HG02571 (cell line): ENCODE results near the gene PIF1.
"Not testable (repeated sequence)": the region's sequence is repeated elsewhere in the genome, so short reads cannot be mapped to it uniquely, and the experiment has no call there.

ENCODE experiments used
- ATAC-seq: cut with Tn5 transposase; IDR thresholded peaks from one replicate; pipeline ENCODE4 v1.9.1; 2021; ENCODE audit warnings: mild to moderate bottlenecking, moderate library complexity; ENCODE audit not compliant: unreplicated experiment

The PIF1 gene

DNA sequence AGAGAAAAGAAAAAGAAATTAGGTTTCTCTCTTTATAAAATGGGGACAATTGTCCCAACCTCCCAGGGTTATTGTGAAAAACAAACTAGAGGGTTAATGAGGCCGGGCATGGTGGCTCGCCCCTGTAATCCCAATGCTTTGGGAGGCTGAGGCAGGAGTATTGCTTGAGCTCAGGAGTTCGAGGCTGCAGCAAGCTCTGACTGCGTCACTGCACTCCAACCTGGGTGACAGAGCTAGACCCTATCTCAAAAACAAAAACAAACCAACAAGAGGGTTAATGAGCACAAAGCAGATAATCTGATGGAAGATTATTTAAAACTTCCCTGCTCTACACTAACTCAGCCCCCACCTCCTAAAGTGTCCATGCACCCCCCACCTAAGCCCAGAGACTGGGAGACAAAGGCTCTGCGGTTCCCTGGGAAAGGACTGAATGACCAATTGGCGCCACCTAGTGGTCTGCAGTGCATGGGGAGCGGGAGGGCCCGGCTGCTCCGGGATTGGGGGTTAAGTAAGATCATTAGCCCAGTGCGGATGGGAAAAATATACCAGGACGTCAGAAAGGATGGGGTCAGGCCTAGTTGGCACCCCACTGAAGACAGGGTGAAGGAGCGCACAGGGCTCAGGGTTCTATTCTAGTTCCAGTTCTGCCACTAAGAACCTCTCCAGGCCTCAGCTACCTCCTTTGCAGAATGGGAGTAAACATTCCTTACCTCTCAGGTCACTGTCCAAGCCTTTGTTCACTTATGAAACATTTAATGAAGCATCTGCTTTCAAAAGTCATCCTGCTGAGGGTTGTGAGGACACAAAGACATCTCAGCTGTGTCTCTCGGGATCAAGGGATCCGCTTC lies 15.6 kb downstream of the PIF1 start:
- no peak for ATAC-seq

DNA sequence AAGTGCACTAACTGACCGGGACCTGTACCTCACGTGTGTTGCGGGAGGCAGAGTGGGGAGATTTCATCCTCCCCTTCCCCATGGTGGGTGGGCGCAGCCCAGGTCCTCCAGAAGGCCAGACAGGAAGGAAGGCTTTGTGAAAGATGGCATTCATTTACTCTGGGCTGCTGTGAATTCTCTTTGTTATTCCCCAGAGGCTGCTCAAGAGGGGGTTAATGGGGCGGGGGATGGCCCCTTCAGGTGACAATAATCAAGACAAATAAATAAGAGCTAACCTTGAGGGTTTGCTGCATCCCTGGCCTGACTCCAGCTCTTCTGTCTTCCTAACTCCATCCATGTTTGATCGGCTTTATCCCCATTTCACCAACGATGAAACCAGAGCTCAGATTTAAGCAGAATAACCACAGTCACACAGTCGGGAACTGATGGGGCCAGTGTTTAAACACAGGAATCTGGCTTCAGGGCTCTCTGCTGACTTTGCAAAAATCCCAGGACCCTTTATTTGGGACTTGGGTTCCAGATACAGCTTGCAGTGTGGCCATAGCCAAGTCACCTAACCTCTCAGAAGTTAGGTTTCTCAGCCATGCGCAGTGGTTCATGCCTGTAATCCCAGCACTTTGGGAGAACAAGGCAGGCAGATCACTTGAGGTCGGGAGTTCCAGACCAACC lies 16.5 kb downstream of the PIF1 start:
- ATAC-seq, result no peak

DNA sequence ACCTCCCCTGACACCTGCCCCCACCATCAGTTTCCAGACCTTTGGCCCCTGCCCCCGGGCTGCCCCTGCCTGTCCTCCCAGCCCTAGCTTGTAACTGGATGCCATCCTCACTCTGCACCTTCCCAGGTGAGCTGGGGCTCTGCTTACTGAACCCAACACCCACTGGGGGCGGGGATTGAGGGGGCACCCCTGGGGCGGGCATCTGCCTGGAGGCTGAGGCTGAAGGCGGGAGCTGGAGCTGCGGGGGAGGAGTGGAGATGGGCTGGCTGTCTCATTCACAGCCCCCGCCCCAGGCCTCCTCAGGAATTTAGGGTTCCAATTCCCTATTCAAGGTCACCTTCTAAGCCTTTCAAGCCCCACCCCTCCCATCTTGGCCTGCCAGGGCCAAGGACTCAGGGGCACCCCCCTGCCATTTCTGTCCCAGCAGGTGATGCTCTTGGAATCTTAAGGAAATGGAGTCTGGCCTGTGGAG lies 17.7 kb downstream of the PIF1 start:
- no peak for ATAC-seq

DNA sequence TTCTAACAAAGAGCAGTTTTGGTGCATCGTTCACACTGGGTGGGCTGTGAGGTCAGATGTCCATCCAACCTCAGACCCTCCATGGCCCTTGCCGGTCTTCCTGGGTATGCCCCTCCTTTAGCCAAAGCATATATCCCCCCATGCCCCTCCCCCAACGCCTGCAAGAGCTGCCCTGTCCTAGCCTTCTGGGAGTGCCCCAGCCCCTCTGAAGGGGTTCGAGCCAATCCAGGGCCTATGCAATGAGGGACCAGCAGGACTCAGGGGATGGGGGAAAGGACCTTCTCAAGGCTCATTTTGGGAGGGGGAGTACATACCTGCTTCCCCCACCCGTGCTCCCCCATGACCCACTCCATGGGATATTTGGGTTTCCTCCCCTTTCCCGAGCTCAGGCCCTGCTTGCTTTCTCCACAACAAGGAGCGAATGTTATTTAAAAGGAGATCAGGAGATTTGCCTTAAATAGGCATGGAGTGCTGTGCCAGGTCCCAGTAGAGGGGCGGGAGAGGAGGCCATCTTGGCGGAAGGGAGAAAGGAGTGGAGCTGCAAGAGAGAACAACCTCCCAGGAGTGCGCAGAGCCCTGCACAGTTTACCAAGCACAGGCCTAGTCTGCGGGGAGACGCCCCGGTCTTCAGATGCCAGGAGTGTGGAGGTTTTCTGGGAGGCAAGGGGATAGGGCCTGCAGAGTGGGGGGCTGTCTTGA lies 18.2 kb downstream of the PIF1 start:
- ATAC-seq, result no peak

DNA sequence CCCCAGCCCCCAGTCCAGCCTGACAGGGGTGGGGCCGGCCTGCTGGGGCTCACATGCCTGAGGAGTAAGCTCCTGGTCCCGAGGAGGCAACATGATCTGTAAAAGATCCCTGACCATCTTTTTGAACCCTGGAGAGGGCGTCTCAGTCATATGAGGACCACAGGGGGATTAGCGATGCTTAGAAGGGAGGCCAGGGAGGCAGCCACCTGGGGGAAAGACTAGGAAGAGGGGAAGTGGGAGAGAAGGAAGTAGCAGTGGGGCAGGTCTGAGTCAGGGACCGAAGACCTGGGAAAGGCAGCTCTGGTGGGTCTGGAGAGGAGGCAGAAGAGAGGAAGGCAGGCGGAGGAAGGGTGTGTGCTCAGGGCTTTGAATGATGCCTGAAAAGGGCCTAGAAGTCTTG lies 18.9 kb downstream of the PIF1 start:
- no peak for ATAC-seq

DNA sequence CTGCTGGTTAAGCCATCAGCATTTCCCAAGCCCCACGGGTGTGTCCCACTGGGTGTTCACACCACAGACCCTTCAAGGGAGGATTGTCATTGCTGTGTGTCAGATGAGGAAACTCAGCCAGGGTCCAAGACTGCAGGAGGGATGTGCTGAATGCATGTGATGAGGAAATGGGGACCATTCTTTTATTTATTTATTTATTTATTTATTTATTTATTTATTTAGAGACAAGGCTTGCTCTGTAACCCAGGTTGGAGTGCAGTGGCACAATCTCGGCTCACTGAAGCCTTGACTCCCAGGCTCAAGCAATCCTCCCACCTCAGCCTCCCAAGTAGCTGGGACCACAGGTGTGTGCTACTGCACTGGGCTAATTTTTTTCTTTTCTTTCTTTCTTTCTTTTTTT lies 20.8 kb downstream of the PIF1 start:
- no peak for ATAC-seq

DNA sequence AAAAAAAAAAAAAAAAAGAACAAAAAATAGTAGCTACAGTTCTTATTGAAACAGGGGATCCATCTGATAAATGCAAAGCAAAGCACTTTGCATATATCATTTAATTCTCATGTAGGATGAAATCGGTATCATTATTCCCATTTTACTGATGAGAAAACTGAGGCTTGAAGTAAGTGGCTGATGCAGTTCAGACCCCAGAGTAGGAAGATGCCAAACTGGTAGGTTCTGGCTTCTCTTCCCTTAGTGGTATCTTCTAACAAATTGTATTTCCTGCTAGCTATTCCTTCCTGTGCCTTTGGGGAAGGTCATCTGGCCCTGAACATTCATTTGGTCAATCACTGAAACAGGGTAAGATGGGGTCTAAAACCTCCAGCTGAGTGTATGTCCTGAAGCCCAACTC lies 21.9 kb downstream of the PIF1 start:
- ATAC-seq, result no peak

DNA sequence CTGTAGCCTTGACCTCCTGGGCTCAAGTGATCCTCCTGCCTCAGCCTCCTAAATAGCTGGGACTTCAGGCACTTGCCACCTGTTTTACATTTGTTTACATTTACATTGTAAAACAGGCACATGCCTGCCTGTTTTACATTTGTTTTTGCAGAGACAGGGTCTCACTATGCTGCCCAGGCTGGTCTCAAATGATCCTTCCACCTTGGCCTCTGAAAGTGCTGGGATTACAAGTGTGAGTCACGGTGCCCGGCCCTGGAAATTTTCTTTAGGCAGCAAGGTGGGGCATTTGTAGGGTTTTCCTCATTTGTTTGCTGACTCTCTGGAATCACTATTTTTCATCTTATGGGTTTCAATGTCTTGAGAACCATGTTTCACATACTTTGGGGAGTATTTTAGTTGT lies 25.0 kb downstream of the PIF1 start:
- ATAC-seq, result no peak

DNA sequence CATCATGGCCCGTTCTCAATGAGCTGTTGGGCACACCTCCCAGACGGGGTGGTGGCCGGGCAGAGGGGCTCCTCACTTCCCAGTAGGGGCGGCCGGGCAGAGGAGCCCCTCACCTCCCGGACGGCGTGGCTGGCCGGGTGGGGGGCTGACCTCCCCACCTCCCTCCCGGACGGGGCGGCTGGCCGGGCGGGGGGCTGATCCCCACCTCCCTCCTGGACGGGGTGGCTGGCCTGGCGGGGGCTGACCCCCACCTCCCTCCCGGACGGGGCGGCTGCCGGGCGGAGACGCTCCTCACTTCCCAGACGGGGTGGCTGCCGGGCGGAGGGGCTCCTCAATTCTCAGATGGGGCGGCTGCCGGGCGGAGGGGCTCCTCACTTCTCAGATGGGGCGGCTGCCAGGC lies 26.5 kb downstream of the PIF1 start:
- not testable (repeated sequence) for ATAC-seq

DNA sequence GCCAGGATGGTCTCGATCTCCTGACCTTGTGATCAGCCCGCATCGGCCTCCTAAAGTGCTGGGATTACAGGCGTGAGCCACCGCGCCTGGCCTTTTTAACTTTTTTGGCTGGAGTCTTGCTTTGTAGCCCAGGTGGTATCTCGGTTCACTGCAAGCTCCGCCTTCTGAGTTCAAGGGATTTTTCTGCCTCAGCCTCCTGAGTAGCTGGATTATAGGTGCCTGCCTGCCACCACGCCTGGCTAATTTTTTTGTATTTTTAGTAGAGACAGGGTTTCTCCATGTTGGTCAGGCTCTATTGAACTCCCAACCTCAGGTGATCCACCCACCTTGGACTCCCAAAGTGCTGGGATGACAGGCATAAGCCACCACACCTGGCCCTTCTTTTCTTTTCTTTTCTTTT lies 29.5 kb downstream of the PIF1 start:
- ATAC-seq, result not testable (repeated sequence)

DNA sequence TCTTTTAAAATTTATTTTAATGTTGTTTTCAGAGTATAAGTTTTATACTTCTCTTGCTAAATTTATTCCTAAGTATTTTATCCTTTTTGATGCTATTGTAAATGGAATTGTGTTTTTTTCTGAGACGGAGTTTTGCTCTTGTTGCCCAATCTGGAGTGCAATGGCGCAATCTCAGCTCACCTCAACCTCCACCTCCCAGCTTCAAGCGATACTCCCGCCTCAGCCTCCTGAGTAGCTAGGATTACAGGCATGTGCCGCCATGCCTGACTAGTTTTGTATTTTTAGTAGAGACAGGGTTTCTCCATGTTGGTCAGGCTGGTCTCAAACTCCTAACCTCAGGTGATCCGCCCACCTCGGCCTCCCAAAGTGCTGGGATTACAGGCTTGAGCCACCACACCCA lies 30.1 kb downstream of the PIF1 start:
- ATAC-seq, result not testable (repeated sequence)

DNA sequence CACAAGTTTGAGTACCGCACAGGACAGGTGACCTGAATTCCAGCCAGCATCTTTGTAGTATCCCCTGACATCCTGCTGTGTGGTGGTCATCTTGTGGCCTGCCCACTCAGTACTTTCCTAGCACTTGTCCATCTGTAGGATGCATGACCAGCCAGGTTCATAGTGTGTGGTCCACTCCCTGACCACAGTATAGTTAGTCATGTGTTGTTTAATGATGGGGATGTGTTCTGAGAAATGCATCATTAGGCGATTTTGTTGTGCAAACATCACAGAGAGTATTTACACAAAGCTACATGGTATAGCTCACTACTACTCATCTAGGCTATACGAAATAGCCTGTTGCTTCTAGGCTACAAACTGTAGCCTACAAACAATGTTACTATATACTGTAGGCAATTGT lies 33.2 kb downstream of the PIF1 start:
- ATAC-seq, result no peak

DNA sequence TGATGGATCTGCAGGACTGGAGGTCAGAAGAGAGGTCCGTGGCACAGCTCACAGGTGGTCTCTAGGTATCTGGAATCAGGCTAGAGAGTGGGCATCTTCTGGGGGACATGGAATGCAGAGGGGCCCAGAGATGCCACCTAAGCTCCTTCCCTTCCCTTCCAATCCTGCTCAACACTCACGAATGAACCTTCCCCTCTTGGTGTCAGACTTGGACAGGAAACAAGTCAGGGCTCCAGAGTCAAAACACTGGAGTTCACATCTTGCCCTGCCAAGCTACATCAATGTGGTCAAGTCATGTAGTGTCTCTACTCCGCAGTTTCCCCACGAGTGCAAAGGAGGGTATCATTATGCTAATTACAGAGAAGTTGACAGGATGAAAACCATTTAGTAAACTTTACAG lies 34.0 kb downstream of the PIF1 start:
- ATAC-seq, result no peak

DNA sequence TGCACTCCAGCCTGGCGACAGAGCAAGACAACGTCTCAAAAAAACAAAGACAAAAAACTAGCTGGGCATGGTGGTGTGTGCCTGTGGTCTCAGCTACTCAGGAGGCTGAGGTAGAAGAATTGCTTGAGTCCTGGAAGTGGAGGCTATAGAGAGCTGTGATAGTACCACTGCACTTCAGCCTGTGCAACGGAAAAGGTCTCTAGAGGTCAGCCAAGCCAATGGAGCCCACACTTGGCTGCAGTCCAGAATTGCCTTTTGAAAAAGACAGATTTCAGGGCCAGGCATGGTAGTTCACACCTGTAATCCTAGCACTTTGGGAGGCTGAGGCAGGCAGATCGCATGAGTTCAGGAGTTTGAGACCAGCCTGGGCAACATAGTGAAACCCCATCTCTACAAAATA lies 41.7 kb downstream of the PIF1 start:
- no peak for ATAC-seq

DNA sequence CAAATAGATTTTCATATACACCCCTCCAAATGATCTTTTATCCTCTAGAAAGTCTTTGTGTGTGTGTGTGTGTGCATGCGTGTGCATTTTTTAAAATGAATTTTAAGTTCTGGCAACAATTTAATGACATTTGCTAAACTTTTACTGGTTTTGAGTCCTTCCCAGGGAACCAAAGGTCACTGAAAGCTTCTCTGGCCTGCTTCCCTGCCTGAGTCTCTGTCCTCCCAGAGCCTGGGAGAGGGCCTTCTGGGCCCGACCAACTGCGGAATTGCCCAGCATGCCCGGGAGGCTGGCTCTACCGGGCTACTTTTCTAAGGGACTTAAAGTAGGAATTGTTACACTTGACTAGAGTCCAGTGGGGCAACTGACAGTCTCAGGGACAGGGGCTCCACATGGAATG lies 42.7 kb downstream of the PIF1 start:
- ATAC-seq, result no peak

DNA sequence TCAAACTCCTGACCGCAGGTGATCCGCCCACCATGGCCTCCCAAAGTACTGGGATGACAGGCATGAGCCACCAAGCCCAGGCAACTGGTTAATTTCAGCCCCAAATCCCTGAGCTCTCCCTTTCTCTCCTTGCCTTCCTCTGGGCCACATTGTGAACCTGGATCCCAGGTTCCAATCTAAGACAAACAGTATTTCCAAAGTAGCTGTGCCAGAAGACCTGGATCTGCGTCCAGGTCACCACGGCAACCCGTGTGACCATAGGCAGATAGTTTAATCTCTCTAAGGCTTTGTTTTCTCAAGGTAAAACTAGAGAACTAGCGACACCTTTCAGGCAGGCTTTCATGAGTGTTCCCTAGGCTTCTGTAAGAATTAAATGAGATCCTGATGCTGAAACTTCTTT lies 44.1 kb downstream of the PIF1 start:
- no peak for ATAC-seq

DNA sequence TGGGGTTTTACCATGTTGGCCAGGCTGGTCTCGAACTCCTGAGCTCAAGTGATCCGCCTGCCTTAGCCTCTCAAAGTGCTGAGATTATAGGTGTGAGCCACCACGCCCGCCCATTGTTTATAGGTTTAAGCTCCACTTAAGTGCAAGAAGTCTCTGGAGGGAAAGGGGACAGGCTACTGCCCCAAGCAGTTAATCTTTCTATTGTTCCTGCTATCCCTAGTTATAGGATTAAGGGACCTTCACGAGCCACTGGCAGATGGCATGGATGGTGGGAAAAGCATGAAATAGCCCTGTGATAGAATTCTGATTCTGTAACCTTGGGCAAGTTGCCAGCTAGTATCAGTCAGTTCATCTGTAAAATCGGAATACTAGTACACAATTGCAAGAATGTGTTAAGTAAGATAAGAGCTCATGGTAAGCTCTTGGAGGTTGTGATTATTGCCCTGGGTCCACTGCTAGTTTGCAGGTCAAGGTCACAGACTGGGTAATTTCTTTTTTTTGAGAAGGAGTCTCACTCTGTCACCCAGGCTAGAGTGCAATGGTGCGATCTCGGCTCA lies 44.8 kb downstream of the PIF1 start:
- no peak for ATAC-seq

DNA sequence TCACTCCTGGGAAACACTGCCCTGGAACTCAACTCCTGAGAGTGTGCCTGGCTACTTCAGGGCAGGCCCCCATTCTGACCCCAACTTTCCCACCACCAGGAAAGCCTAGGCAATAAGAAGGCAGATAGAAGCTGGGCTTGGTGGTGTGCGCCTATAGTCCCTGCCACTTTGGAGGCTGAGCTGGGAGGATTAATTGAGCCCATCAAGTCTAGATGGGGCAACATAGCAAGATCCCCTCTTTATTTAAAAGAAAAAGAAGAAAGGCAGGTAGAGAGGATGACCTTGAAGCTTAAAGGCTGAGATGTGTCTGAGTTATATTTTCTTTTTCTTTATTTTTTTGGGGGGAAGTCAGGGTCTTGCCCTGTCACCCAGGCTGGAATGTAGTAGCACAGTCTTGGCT lies 45.8 kb downstream of the PIF1 start:
- no peak for ATAC-seq

DNA sequence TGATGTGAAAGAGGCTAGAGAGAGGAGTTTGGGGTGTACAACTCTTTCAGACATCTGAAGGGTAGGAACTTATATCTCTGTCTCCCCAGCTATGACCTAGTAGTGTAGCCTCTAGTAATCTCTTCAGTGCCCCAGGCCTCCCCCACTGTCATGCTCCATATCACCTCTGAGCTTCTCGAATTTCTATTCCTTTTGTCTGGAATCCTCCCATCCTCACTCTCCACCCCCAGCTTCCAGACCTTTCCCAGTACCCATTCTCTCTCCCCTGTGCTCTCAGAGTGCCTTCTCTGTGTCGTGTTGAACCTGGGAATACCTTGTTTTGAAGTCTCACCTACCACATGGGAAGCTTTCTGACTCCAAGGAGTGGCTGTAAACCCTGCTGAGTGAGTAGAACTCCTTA lies 46.4 kb downstream of the PIF1 start:
- ATAC-seq, result no peak

DNA sequence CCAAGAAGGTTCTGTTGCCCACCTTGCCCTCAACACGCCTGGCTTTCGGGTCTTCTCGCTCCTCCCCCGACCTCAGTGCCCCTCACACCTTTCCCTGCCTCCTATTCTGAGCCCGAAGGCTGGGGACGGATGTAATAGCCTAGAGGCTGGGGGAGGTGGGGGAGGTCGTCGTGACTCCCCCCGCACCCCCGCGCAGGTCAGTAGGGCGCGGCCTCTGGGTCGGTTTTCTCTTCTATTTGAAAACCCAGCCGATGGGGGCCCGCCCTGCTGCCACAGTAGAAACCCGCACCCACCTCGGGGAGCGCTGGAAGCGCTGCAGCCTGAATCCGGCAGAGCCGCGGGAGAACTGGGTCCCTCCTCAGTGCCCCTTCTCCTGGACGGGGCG lies 49.1 kb downstream of the PIF1 start:
- ATAC-seq, result no peak

DNA sequence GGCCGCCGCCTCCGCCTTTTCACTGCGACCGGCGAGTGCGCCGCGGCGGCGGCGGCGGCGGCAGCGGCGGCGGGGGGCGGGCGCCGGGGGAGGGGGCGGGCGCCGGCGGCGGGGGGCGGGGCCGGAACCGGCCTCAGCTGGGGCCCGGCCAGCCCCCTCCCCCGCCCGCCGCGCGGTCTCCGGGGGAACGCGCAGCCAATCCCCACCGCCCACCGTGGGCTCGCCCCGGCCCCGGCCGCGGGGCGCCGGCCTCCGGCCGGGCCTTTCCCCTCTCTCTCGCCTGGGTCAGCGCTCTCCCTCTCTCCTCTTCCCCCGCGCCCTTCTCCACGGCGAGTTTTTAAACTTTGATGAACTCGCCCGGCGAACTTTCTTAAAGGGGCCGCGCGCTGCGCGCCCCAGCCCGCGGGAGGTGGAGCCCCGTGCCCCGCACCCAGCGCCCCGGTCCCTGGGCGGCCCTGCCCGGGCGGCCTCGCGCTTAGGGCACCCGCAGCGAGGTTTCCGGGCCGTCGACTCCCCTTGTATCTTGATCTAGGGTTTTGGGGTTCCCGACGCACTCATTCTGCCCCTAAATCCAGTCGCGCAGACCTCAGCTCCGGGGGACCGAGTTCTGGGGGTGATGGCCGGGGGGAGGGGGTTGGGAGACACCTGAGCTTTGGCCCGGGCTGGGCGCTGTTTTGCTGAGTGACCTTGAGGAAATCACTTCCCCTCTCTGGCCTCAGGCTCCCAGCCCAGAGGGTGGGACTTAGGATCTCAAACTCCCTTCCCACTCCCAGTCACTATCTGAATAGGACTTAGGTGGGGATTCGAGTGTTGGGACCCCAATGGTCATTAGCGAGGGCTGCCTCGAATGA lies 49.7 kb downstream of the PIF1 start, which contains the start of gene RBPMS2:
TSS of gene RBPMS2 (minus strand) at position 39 of the 851 bp plus-strand sequence. CDS start 270 bp downstream, outside the sequence.
- no peak for ATAC-seq
